Measurements from ENCODE around the gene GNAZ.

The GNAZ gene

DNA sequence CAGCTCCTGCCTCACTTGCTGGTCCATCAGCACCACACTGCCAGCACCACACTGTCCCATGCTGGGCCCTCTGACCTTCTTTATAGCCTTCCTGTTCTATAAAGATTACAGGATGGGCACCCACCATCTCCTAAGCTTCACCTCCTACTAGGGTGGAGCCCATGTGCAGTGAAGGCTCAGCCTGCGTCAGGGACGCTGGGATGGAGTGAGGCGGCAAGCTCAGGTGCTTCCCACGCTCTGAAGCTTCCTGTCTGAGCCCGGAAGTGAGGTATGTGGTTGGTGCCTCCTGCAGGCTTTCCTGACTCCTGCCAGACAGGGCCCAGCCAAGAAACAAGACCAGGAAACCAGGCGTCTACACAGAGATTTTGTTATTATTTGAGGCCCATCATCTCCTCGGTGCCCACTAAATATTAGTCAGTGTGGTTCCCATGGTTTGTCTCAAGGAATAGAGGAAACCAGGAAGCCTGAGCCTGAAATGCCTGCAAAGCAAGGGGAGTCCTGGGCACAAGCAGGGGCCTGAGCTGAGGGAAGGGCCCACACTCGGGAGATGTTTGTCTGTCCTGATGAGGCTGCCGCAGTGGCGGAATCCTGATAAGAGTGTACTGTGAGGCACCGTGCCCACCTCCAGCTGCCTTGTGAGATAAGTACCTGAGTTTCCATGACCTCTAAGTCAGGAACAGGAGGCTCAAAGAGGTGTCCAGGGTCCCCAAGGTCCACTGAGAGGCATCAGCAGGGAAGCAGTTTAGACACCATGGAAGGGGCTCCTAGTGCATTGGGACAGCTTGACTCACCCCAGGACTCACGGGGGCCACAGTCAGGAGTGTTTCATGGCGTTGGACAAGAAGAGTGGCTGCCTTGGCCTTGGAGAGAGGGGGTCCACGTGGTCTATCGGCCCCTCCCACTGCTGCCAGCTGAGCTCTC lies 49.4 kb downstream of the GNAZ start:
- DNase-seq (ENCODE audit: low read depth): no peak

- no peak for DNase-seq (ENCODE audit: low read depth)
Measured at GRCh38 chr22:23120415-23120899, 50.1 kb downstream of the GNAZ start.

- DNase-seq (ENCODE audit: low read depth): no peak
Measured at GRCh38 chr22:23121000-23121421, 50.7 kb downstream of the GNAZ start.

DNA sequence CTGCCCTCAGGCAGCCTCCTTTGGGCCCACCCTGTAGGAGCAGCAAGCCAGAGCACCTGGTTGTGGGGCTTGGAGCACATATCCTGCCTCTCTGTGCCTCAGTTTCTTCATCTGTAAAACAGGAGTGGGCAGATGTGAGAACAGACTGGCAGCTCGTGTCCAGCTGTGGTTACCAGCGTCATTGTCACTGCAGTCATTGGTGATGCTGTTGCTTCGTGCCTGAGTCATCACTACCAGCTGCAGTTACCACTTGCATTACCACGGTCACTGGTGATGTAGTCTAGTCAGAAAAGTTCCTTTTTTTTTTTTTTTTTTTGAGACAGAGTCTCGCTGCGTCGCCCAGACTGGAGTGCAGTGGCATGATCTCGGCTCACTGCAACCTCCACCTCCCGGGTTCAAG lies 51.1 kb downstream of the GNAZ start:
- DNase-seq (ENCODE audit: low read depth): no peak

DNA sequence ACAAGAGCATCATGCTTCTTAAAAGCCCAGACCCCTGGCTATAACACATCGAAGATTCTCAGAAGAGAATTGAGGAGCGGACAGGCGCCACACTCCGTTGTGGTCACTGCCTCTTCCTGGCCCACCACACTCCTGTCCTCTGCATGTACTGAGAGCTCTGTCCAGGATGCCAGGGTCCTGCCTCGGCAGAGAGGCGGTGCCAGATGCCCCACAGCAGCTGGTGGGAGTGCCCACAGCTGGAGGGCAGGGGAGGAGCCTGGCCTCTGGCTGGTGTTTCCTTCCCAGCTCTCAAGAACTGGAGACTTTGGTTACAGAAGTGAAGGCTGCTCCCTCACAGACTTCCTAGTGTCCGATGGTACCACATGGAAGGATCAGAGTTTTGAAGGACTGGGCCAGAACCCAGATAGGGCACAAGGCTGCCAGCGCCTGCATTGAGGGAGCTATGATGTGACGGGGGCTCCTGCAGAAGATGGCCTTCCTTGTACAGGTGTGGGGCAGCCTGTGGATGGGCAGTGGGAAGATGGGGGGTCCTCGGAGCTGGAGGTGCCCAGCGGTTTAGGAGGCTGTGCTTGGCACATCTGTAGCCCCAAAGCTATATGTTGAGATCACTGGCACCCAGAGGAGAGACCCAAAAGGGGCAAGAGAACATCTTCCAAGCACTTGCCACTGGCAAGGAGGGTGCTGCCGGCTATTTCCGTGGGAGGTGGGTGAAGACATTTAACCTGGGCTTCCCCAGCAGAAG lies 52.1 kb downstream of the GNAZ start:
- DNase-seq (ENCODE audit: low read depth): no peak

DNA sequence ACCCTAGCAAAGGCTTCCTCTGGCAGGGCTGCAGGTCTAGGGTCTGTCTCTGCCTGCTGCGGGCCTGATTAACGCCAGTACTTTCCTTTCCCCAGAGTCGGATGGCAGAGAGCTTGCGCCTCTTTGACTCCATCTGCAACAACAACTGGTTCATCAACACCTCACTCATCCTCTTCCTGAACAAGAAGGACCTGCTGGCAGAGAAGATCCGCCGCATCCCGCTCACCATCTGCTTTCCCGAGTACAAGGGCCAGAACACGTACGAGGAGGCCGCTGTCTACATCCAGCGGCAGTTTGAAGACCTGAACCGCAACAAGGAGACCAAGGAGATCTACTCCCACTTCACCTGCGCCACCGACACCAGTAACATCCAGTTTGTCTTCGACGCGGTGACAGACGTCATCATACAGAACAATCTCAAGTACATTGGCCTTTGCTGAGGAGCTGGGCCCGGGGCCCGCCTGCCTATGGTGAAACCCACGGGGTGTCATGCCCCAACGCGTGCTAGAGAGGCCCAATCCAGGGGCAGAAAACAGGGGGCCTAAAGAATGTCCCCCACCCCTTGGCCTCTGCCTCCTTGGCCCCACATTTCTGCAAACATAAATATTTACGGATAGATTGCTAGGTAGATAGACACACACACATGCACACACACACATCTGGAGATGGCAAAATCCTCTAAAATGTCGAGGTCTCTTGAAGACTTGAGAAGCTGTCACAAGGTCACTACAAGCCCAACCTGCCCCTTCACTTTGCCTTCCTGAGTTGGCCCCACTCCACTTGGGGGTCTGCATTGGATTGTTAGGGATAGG lies 52.9 kb downstream of the GNAZ start:
- no peak for DNase-seq (ENCODE audit: low read depth)

GRCh38 chr22:23123804-23124254 lies 53.5 kb downstream of the GNAZ start:
- no peak for DNase-seq (ENCODE audit: low read depth)

DNA sequence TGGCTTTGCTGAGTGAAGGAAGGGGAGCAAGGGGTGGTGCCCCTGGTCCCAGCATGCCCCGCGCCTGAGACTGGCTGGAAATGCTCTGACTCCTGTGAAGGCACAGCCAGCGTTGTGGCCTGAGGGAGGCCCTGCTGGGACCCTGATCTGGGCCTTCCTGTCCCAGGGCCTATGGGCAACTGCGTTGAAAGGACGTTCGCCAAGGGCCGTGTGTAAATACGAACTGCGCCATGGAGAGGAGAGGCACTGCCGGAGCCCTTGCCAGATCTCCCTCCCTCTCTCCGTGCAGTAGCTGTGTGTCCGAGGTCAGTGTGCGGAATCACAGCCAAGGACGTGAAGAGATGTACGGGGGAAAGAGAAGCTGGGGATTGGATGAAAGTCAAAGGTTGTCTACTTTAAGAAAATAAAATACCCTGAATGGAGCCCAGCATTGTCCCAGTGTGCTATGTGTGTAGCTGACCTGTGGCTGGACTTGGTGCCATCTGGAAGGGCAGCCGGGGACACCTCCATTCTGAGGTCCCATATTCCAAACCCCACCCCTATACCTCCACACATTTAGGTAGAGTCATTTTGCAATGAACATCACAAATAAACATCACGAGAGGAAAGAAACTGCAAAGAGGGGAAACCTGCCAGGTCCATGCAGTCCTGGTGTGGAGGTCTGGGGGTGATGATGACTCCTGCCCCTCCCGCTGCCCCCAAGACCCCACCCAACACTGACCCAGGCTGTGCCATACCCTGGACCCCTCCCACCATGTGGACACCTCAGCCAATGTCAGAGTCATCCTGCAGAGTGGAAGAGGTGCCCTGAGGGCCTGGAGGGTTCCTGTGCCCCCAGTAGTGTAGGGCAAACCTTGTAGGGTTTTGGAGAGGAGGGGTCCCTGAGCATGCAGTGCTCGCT lies 54.5 kb downstream of the GNAZ start:
- no peak for DNase-seq (ENCODE audit: low read depth)

DNA sequence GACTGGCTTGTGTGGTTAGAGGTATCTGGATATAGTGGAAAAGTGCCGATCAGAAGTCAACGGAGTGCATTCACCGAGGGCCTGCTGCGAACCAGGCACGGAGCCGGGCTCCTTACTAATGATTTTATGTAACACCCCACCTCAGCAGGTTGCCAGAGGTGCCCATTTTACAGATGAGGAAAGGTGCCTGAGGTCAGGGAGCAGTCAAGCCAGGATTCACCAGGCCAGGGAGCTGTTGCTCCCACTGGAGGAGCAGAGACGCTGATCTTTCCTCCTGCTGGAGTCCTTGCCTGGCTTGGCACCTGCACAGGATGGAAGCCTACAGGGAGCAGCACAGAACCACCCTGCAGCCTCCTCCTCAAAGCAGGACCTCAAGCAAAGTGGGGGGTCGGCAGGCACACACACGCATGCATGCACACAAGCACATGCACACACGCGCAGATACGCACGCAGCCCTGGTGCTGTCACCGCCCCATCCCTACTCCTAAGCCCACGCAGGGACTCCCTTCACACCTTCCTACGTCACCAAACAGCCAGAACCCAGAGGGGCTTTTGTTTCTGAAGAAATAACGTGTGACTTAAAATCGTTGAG lies 55.3 kb downstream of the GNAZ start:
- no peak for DNase-seq (ENCODE audit: low read depth)

DNA sequence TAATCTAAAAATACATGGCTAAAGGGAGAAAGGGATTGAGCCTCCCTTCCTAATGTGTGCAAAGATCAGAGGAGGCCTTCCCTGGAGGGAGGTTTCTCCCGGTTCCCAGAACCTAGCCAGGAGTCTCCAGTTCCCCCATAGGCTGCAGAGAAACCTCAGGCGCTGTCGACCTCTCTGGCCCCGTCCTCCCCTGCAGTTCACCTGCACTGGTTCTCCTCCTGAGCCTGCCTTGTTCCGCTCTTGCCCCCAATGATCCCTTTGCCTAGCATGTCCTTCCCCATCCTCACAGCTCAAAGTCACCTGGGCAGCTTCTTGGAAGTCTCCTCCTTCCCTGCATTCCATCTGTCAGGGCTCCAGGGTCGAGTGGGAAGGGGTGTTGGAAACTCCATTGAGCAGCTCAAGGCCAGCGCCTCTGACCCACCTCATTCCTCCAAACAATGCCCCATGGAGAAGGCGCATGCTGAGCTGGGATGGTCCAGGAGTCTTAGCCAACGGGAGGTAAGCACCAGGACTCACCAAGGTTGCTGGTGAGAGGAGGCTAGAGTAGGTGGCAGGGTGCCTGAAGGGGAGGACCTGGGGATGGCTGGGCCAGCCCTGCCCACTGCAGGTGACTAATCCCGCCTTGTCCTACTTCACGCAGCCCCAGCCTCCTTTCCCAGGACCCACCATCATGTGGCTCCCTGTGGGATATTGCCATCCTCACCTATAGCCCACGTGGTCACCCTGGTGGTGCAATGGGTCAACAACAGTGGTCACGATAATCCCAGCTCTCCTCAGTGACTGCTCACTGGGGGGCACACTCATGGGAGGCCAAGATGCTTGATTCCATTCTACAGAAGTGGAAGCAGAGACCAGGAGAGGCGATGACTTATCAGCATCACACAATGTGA lies 56.1 kb downstream of the GNAZ start:
- DNase-seq (ENCODE audit: low read depth): no peak

DNA sequence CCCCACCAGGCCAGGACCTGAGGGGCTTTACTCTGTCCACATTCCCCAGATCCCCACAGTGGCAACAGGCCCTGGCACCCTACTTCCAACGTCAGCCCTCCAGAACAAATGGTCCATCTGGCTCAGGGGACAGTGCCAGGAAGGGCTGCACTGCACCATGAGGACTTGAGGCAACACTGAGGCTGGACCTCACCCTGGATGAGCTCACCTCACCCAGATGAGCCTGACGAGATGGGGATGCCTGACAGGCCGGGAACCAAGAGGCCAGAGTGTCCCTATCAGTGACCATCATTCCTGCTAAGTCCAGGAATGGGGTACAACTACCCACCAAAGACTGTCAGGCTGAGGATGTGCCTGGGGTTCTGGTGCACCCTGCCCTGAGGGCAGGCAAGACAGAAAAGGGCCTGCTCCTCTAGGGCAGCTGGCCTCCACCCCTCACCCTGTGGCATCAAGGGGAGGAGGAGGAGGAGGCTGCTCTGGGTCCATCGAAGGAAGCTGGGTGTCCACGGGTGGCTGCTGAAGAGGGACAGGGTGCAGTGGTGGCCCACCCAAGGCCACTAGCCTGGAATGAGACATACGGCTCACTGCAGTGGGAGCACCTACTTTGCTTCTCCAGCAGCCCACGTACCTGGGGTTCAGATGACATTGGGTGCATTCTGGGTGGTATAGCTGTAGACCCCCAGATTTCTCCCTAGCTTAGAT lies 56.9 kb downstream of the GNAZ start:
- no peak for DNase-seq (ENCODE audit: low read depth)

- DNase-seq (ENCODE audit: low read depth): no peak
Measured at GRCh38 chr22:23127788-23128187, 57.5 kb downstream of the GNAZ start.

- peak; percentile 36 for DNase-seq (ENCODE audit: low read depth)
Measured at GRCh38 chr22:23128269-23129108, 58.2 kb downstream of the GNAZ start.

DNA sequence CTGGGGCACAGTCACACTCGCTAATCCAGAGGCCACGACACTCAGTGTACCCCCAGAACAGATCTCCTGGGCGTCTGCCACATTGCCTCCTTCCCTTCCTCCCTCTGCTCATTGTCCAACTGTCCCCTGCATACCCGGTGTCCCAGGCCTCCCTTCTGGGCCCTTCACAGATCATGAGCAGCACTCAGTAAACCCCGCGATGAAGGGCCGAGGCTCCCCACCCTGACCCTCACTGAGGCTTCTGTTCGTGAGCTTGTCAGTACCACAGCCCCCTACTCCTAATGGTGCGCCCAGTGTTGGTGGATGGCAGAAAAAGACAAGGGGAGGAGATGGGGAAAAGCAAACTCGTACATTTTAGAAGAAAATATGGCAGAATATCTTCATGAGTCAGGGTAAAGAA lies 58.8 kb downstream of the GNAZ start:
- DNase-seq (ENCODE audit: low read depth): no peak

DNA sequence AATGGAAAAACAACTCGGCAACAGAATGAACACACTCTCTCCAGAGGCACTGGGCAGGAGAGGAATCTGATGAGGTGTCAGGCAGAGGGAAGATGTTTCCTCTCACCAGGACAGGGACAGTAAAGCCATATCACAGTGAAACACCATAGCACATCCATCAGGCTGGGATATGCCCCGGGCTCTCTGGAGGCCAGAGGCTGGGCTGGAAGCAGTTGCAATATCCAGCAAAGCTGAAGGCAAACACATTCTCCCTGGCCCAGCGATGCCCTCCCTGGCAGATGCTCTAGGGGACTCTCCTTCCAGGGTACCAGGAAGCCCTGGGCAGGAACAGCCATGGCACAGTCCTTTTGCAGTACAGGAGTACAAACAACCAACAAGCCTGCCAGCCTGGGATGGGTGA lies 60.4 kb downstream of the GNAZ start:
- DNase-seq (ENCODE audit: low read depth): no peak

GRCh38 chr22:23131931-23132330 lies 61.6 kb downstream of the GNAZ start:
- no peak for DNase-seq (ENCODE audit: low read depth)

- DNase-seq (ENCODE audit: low read depth): no peak
Measured at GRCh38 chr22:23132376-23133091, 62.2 kb downstream of the GNAZ start.
